ENCODE measurements around the gene TSPAN19. TPM values are rescaled to one million over a fixed set of nuclear protein-coding genes. Genes with fewer than 3 reads are reported as not detected.

TSPAN19 gene
- total RNA-seq, 2 donors from 2014 or later, result not detected

DNA sequence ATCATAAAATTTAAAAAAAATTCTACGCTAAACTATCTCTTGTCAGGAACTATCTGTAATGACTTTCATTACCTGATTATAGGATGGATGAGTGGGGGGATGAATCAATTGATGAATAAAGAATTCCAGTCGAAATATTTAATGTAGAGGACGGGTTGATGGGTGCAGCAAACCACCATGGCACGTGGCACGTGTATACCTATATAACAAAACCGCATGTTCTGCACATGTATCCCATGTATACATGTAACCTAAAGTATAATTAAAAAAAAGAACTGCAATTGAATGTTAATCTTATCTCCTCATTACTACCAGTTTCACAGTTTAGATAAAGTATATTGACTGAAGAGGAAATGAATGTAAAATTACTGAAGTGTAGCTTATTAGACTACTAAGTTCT, 23.5 kb upstream of the TSPAN19 start:
- H3K4me1 ChIP-seq (ENCODE audit: control insufficient read depth, insufficient read depth, low read length), result no peaks in the 10 kb centered on the region
- no peaks in the 10 kb centered on the region for H3K27me3 ChIP-seq (ENCODE audit: control insufficient read depth, insufficient read depth, low read length, poor library complexity, severe bottlenecking)
- no peaks in the 10 kb centered on the region for H3K36me3 Mint-ChIP-seq (ENCODE audit: low read depth)
- no peak overlapping the region for H3K4me3 ChIP-seq (ENCODE audit: low read length)
- no peaks in the 10 kb centered on the region for H3K27me3 Mint-ChIP-seq (ENCODE audit: insufficient read depth)
- H3K36me3 ChIP-seq (ENCODE audit: control insufficient read depth, insufficient read depth, low read length), result no peaks in the 10 kb centered on the region
- 83% methylated on average over 5 of the region's 6 CpGs; no CpG with 5 or more reads in 1 of the 2 experiments for WGBS, 2 experiments (ENCODE audit: insufficient coverage in 1 of 2, insufficient read length in 1 of 2)
- H3K9me3 ChIP-seq (ENCODE audit: control insufficient read depth, low read length), result no peaks in the 10 kb centered on the region
- no peak overlapping the region for H3K27ac Mint-ChIP-seq
- TF ChIP-seq, protein P1, sequence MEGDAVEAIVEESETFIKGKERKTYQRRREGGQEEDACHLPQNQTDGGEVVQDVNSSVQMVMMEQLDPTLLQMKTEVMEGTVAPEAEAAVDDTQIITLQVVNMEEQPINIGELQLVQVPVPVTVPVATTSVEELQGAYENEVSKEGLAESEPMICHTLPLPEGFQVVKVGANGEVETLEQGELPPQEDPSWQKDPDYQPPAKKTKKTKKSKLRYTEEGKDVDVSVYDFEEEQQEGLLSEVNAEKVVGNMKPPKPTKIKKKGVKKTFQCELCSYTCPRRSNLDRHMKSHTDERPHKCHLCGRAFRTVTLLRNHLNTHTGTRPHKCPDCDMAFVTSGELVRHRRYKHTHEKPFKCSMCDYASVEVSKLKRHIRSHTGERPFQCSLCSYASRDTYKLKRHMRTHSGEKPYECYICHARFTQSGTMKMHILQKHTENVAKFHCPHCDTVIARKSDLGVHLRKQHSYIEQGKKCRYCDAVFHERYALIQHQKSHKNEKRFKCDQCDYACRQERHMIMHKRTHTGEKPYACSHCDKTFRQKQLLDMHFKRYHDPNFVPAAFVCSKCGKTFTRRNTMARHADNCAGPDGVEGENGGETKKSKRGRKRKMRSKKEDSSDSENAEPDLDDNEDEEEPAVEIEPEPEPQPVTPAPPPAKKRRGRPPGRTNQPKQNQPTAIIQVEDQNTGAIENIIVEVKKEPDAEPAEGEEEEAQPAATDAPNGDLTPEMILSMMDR (conservative IDR thresholded peaks at IDR 0.05), result no peak
- H3K9me3 Mint-ChIP-seq, result no peaks in the 10 kb centered on the region
- H3K4me3 Mint-ChIP-seq, result no peak overlapping the region
- H3K4me1 Mint-ChIP-seq, result no peaks in the 10 kb centered on the region
- H3K27ac ChIP-seq (ENCODE audit: low read depth, low read length), result no peak overlapping the region
- H3K9ac ChIP-seq (ENCODE audit: extremely low read depth, low read length, poor library complexity, severe bottlenecking), result no peak overlapping the region
- no peak for DNase-seq

DNA sequence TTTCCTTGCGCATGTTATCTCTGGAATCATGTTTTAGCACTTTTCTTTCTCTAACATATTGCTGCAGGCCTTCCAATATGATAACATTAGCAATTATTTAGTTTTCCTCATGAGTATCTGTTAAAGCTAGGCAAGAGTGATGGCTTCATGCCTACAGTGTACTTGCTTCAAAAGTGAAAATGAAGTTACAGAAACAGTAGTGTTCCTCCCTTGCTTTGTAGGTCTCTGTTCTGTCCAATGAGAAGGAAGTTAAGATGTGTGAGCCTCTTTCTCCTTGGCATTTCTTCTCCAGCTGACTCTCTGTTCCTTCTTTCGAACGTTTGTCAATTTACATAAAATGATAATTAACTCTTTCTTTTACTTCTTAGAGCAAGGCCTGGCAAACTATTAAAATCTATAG, 22.3 kb upstream of the TSPAN19 start:
- TF ChIP-seq, protein P1 (conservative IDR thresholded peaks at IDR 0.05), result no peak
- Histone ChIP-seq H3K9me3 (ENCODE audit: control insufficient read depth, low read length) (no peaks in the 10 kb centered on the region), H3K4me3 (ENCODE audit: low read length) (no peak overlapping the region), H3K36me3 (ENCODE audit: control insufficient read depth, insufficient read depth, low read length) (no peaks in the 10 kb centered on the region), H3K27ac (ENCODE audit: low read depth, low read length) (no peak overlapping the region), H3K27me3 (ENCODE audit: control insufficient read depth, insufficient read depth, low read length, poor library complexity, severe bottlenecking) (no peaks in the 10 kb centered on the region), H3K4me1 (ENCODE audit: control insufficient read depth, insufficient read depth, low read length) (no peaks in the 10 kb centered on the region), H3K9ac (ENCODE audit: extremely low read depth, low read length, poor library complexity, severe bottlenecking) (no peak overlapping the region)
- H3K27ac Mint-ChIP-seq, result no peak overlapping the region
- H3K4me3 Mint-ChIP-seq, result no peak overlapping the region
- no peak for DNase-seq
- H3K36me3 Mint-ChIP-seq (ENCODE audit: low read depth), result no peaks in the 10 kb centered on the region
- WGBS, 2 experiments (ENCODE audit: insufficient coverage in 1 of 2, insufficient read length in 1 of 2), result 72 to 88% methylated on average over 1 to 3 of the region's 3 CpGs
- H3K4me1 Mint-ChIP-seq, result no peaks in the 10 kb centered on the region
- no peaks in the 10 kb centered on the region for H3K9me3 Mint-ChIP-seq
- H3K27me3 Mint-ChIP-seq (ENCODE audit: insufficient read depth), result no peaks in the 10 kb centered on the region

DNA sequence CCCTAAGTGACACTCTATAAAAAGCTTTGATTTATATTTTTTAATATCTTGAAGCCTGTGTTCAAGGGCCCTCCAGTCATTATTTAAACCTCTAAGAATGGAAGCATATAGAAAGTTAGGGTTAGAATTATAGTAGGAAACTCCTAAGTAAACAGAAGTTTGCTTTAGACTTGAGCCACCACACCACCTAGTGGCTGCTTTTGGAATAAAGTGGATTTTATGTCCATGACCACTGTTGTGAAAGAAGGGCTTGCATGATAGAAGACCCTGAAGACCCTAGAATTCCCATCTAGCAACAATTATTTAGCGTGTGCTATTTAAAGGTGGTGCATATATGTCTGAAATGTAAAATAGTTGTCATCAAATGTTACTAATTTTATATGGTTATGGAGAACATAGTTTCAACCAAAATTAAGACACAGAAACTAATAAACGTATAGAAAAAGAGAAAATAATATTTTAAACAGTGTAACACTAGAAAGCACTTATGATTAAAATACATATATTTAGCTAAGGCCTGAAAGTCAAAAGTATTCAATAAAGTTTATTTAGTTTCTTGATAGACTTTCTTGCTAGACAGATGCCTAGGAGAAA, 21.4 kb upstream of the TSPAN19 start:
- H3K9ac ChIP-seq (ENCODE audit: extremely low read depth, low read length, poor library complexity, severe bottlenecking), result no peak overlapping the region
- no peaks in the 10 kb centered on the region for H3K4me1 ChIP-seq (ENCODE audit: control insufficient read depth, insufficient read depth, low read length)
- Mint-ChIP-seq H3K27me3 (ENCODE audit: insufficient read depth) (no peaks in the 10 kb centered on the region), H3K9me3 (no peaks in the 10 kb centered on the region), H3K4me1 (no peaks in the 10 kb centered on the region), H3K27ac (no peak overlapping the region), H3K4me3 (no peak overlapping the region), H3K36me3 (ENCODE audit: low read depth) (no peaks in the 10 kb centered on the region)
- no peak overlapping the region for H3K4me3 ChIP-seq (ENCODE audit: low read length)
- 14% methylated on average over 1 of the region's 2 CpGs; no CpG with 5 or more reads in 1 of the 2 experiments for WGBS, 2 experiments (ENCODE audit: insufficient coverage in 1 of 2, insufficient read length in 1 of 2)
- TF ChIP-seq, protein P1 (conservative IDR thresholded peaks at IDR 0.05), result peak; percentile 89
- DNase-seq, result peak; percentile 80
- H3K36me3 ChIP-seq (ENCODE audit: control insufficient read depth, insufficient read depth, low read length), result no peaks in the 10 kb centered on the region
- H3K27ac ChIP-seq (ENCODE audit: low read depth, low read length), result no peak overlapping the region
- no peaks in the 10 kb centered on the region for H3K9me3 ChIP-seq (ENCODE audit: control insufficient read depth, low read length)
- H3K27me3 ChIP-seq (ENCODE audit: control insufficient read depth, insufficient read depth, low read length, poor library complexity, severe bottlenecking), result no peaks in the 10 kb centered on the region

Data from endodermal cell (in vitro differentiated cells).